Aorta (tissue), 5 donors: Measurements from ENCODE around the gene STX12. TPM values are rescaled to one million over a fixed set of nuclear protein-coding genes. Genes with fewer than 3 reads are reported as not detected.

Source experiments
- ATAC-seq: fragments of 200-7000 bp; cut with Tn5 transposase; one replicate; pipeline ENCODE4 v1.9.1; 2022; ENCODE audit warnings: moderate library complexity; ENCODE audit not compliant: low FRiP score
- DNase-seq, 2 donors: peaks; one replicate each; pipeline ENCODE4 v3.0.0-alpha.2; 2020
- H3K27ac ChIP-seq, 2 donors: one replicate each; pipeline ENCODE4 v1.5.1; 2013; ENCODE audit warnings: low read length in 2 of 2, mild to moderate bottlenecking in 2 of 2, moderate library complexity in 2 of 2, control low read depth in 1 of 2, inconsistent platforms in 1 of 2, low read depth in 1 of 2
- H3K27me3 ChIP-seq, 2 donors: one replicate each; pipeline ENCODE4 v1.6.1; 2013; ENCODE audit warnings: control low read depth in 1 of 2, low read length in 1 of 2, mild to moderate bottlenecking in 1 of 2, moderate library complexity in 1 of 2; ENCODE audit not compliant: insufficient read depth in 2 of 2, control insufficient read depth in 1 of 2
- H3K36me3 ChIP-seq, 2 donors: one replicate each; pipeline ENCODE4 v1.6.1; 2013; ENCODE audit warnings: control low read depth in 1 of 2, low read length in 1 of 2, mild to moderate bottlenecking in 1 of 2; ENCODE audit not compliant: insufficient read depth in 2 of 2, control insufficient read depth in 1 of 2
- H3K4me1 ChIP-seq, 2 donors: one replicate each; pipeline ENCODE4 v1.6.1; 2013; ENCODE audit warnings: low read length in 2 of 2, control low read depth in 1 of 2, mild to moderate bottlenecking in 1 of 2, moderate library complexity in 1 of 2; ENCODE audit not compliant: insufficient read depth in 2 of 2, control insufficient read depth in 1 of 2
- H3K4me3 ChIP-seq, 2 donors: one replicate each; pipeline ENCODE4 v1.5.1; 2013; ENCODE audit warnings: low read length in 2 of 2, control low read depth in 1 of 2, mild to moderate bottlenecking in 1 of 2
- H3K9me3 ChIP-seq: one replicate; pipeline ENCODE4 v1.6.1; 2013; ENCODE audit warnings: mild to moderate bottlenecking, low read length; ENCODE audit not compliant: control insufficient read depth
- WGBS, 2 donors: extraction: QIAGEN DNeasy Blood & Tissue Kit; methylation state at CpG; one replicate each; pipeline ENCODE4 v1.1.7; 2013; 5-methylcytosine and 5-hydroxymethylcytosine counted together
- intact Hi-C, 2 donors: fragments of 100-400 bp; cut with DNase I; formaldehyde crosslinking; loops; one replicate each; pipeline versions ENCODE4 v1.14.2 to v1.15.0; 2022
- polyA plus RNA-seq, 2 donors: library from polyadenylated mRNA; stranded (reverse); fragments of 200-250 nt; gene quantifications; one replicate each; pipeline ENCODE4 v1.2.3, GENCODE V29; 2013
- total RNA-seq, 2 donors: library from RNA; stranded (reverse); fragmentation: NEBNext Ultra II Directional; extraction: Animal tissue kit (Norgen Biotek cat#: 25700); gene quantifications; one replicate each; pipeline ENCODE4 v1.2.1, GENCODE V29; 2021
- donor health status: healthy with polysubstance abuse.
- donor health status: Bipolar disorder and iron deficiency.
- donor health status: DM: no; HTN: no; CAD: no.
- donor health status: DM: no; HTN: no; CAD: no.
- donor health status: DM: yes; HTN: yes; CAD: no.

STX12 gene
- total and polyA plus RNA-seq, 4 donors = 37.6 to 81.4 (median 56.7) TPM

- intact Hi-C loops = no loop called here
- ATAC-seq (no peak), DNase-seq (no peak)
- H3K4me1 ChIP-seq = no peaks in the 10 kb centered on the region
- no peaks in the 10 kb centered on the region for H3K27me3 ChIP-seq
- H3K27ac ChIP-seq = no peak overlapping the region
- H3K9me3 ChIP-seq = no peaks in the 10 kb centered on the region
- 90 to 93% methylated on average over 5 of the region's 5 CpGs for WGBS, 2 donors
- H3K36me3 ChIP-seq = peaks cover 8 to 11% of the 10 kb centered on the region in 2 donors
- H3K4me3 ChIP-seq = no peak overlapping the region
Observed at GRCh38 chr1:27744556-27744955, 28.5 kb upstream of the STX12 start.

DNA sequence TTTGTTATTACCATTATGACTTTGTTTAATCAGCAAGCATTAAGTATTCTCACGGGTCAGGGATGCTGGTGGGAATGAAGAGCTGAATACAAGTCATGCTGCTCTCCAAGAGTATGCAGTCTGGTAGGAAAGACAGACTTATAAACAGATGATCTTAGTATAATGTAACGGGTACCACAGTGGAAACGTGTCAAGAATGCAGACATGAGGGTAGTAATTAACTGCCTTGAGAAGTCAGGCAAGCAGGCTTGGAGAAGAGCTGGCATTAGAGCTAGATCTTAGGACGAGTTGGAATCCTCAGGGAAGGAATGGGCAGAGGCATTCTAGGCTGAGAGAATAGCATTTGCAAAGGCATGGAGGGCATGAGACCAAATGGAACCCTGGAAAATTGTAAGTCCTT, 27.6 kb upstream of the STX12 start:
- DNase-seq = no peak
- intact Hi-C loops = no loop called here
- Histone ChIP-seq H3K9me3 (no peaks in the 10 kb centered on the region), H3K4me3 (no peak overlapping the region), H3K27ac (no peak overlapping the region), H3K27me3 (no peaks in the 10 kb centered on the region), H3K36me3 (peaks cover 11 to 13% of the 10 kb centered on the region in 2 donors), H3K4me1 (no peaks in the 10 kb centered on the region)
- WGBS, 2 donors = 88 to 89% methylated on average over 4 of the region's 4 CpGs
- ATAC-seq = no peak

GRCh38 chr1:27752360-27752759, 20.7 kb upstream of the STX12 start:
- Histone ChIP-seq H3K36me3 (peaks cover 7 to 13% of the 10 kb centered on the region in 2 donors), H3K27me3 (no peaks in the 10 kb centered on the region), H3K4me3 (no peak overlapping the region), H3K9me3 (no peaks in the 10 kb centered on the region), H3K4me1 (no peaks in the 10 kb centered on the region), H3K27ac (no peak overlapping the region)
- ATAC-seq = no peak
- WGBS, 2 donors = 71 to 75% methylated on average over 3 of the region's 3 CpGs
- no peak for DNase-seq
- intact Hi-C loops = no loop called here

DNA sequence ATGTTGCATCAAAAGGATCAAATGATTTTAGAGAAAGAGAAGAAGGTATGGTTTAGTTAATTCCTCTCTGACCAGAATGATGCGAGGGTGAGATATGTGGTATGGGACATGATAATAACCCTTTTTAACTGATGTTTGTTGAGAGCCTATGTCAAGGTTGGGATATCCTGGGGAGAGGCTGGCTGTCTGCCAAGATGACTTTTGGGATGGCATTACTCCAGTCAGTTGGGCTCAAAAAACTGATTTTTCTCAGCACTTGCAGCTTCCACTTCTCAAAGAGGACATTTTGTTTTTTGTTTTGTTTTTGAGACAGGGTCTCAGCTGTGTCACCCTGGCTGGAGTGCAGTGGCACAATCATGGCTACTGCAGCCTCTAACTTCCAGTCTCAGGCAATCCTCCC, 17.7 kb upstream of the STX12 start:
- Histone ChIP-seq H3K36me3 (peaks cover 7% of the 10 kb centered on the region in 2 donors), H3K4me1 (no peaks in the 10 kb centered on the region), H3K27me3 (no peaks in the 10 kb centered on the region), H3K4me3 (no peak overlapping the region), H3K9me3 (no peaks in the 10 kb centered on the region), H3K27ac (no peak overlapping the region)
- ATAC-seq = no peak
- no peak for DNase-seq
- intact Hi-C loops = no loop called here
- 93 to 95% methylated on average over 1 of the region's 1 CpG for WGBS, 2 donors

DNA sequence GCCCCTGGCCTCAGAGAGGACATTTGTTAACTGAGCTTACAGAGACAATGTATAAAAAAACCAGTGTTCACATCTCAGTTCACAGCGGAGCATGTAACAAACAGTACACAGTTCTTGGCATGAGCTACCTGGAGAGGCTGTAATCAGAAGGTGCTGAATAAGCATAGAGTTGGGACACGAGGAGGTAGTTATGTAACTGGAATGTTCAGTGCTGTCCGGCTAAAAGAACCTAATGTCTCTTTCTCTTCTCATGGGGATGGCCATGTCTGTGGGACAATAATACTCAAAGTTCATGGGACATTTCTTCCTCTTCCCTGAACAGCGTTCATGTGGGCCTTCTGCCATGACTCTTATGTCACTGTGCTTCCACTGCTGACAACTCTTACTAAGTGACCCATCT, 17.2 kb upstream of the STX12 start:
- Histone ChIP-seq H3K27ac (no peak overlapping the region), H3K9me3 (no peaks in the 10 kb centered on the region), H3K36me3 (peaks cover 5 to 7% of the 10 kb centered on the region in 2 donors), H3K27me3 (no peaks in the 10 kb centered on the region), H3K4me1 (no peaks in the 10 kb centered on the region), H3K4me3 (no peak overlapping the region)
- intact Hi-C loops = no loop called here
- no peak for ATAC-seq
- no peak for DNase-seq
- WGBS, 2 donors = 84 to 86% methylated on average over 4 of the region's 4 CpGs

GRCh38 chr1:27759236-27759635, 13.8 kb upstream of the STX12 start:
- Histone ChIP-seq H3K4me3 (no peak overlapping the region), H3K36me3 (peaks cover 4 to 7% of the 10 kb centered on the region in 2 donors), H3K27ac (no peak overlapping the region), H3K27me3 (no peaks in the 10 kb centered on the region), H3K9me3 (no peaks in the 10 kb centered on the region), H3K4me1 (no peaks in the 10 kb centered on the region)
- WGBS, 2 donors = 87 to 91% methylated on average over 2 of the region's 2 CpGs
- intact Hi-C loops = no loop called here
- no peak for DNase-seq
- ATAC-seq = no peak

- Histone ChIP-seq H3K9me3 (no peaks in the 10 kb centered on the region), H3K27ac (no peak overlapping the region), H3K4me3 (no peak overlapping the region), H3K27me3 (no peaks in the 10 kb centered on the region), H3K4me1 (no peaks in the 10 kb centered on the region), H3K36me3 (peaks cover 3 to 7% of the 10 kb centered on the region in 2 donors)
- WGBS, 2 donors = 79 to 81% methylated on average over 3 of the region's 3 CpGs
- ATAC-seq (no peak), DNase-seq (no peak)
- intact Hi-C loops = no loop called here
Observed at GRCh38 chr1:27760426-27760825, 12.6 kb upstream of the STX12 start.

- H3K36me3 ChIP-seq = peaks cover 0 to 3% of the 10 kb centered on the region in 2 donors
- ATAC-seq = no peak
- H3K4me1 ChIP-seq = no peaks in the 10 kb centered on the region
- no peaks in the 10 kb centered on the region for H3K9me3 ChIP-seq
- H3K4me3 ChIP-seq = no peak overlapping the region
- no peaks in the 10 kb centered on the region for H3K27me3 ChIP-seq
- 83 to 93% methylated on average over 1 of the region's 1 CpG for WGBS, 2 donors
- intact Hi-C loops = no loop called here
- DNase-seq = no peak
- H3K27ac ChIP-seq = no peak overlapping the region
Observed at GRCh38 chr1:27762033-27762432, 11.0 kb upstream of the STX12 start.

DNA sequence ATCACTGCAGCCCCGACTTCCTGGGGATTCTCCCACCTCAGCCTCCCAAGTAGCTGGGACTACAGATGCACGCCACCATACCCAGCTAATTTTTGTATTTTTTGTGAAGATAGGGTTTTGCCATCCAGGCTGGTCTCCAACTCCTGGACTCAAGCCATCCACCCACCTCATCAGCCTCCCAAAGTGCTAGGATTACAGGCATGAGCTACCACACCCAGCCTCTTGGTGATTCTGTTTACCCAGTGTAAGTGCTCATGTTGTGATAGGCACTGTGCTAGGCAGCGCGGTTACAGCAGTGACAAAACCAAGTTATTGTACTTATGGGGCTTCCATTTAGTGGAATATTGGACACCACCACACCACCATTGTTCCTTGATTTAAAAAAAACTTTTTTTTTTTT, 9.7 kb upstream of the STX12 start:
- no peak overlapping the region for H3K27ac ChIP-seq
- H3K4me1 ChIP-seq = no peaks in the 10 kb centered on the region
- no peaks in the 10 kb centered on the region for H3K9me3 ChIP-seq
- intact Hi-C loops = no loop called here
- peaks cover 0 to 3% of the 10 kb centered on the region in 2 donors for H3K36me3 ChIP-seq
- ATAC-seq (no peak), DNase-seq (no peak)
- no peaks in the 10 kb centered on the region for H3K27me3 ChIP-seq
- H3K4me3 ChIP-seq = no peak overlapping the region
- 93 to 96% methylated on average over 4 of the region's 4 CpGs for WGBS, 2 donors
